H1 (cell line): ENCODE data around the gene MYO5B. TPM values are rescaled to one million over a fixed set of nuclear protein-coding genes. Genes with fewer than 3 reads are reported as not detected.

Experiments used
- EGR1 ChIP-seq: IDR thresholded peaks from 2 replicates; pipeline ENCODE4 v1.6.1; 2011; ENCODE audit warnings: low read depth, low read length, borderline replicate concordance
- EP300 ChIP-seq, 2 experiments: IDR thresholded peaks; 1 replicate in 1 of 2; 2 replicates in 1 of 2; pipeline ENCODE4 v1.6.1; 2011 to 2012; ENCODE audit warnings: low read depth in 2 of 2, low read length in 2 of 2, mild to moderate bottlenecking in 2 of 2, borderline replicate concordance in 1 of 2, inconsistent platforms in 1 of 2, moderate library complexity in 1 of 2
- polyA plus RNA-seq, 7 experiments: library from polyadenylated mRNA; depleted of rRNA in 3 of 7; stranded (reverse) in 5 of 7; unstranded in 2 of 7; fragments of >200 nt in 5 of 7; fragments of 200-250 nt in 2 of 7; gene quantifications; 1 replicate in 5 of 7; 2 replicates in 1 of 7; 4 replicates in 1 of 7; pipeline versions ENCODE4 v1.2.1 to v1.2.3, GENCODE V29; 2011 to 2013; ENCODE audit warnings: missing spikeins in 2 of 7, mixed read lengths in 2 of 7
- total RNA-seq: library from RNA; stranded (reverse); fragmentation: NEBNext Ultra II Directional; extraction: Animal tissue kit (Norgen Biotek cat#: 25700); gene quantifications from 2 replicates; pipeline ENCODE4 v1.2.1, GENCODE V29; 2021
- TF ChIP-seq, protein P1 (sequence below): IDR thresholded peaks from 2 replicates; pipeline ENCODE4 v1.6.1; 2011; ENCODE audit warnings: low read length, improper control_type of control experiment

MYO5B gene
- total and polyA plus RNA-seq, 2 of the 8 experiments (the other 6 are each of a cell fraction or from before 2014, with no cell fraction given): 6.4 to 7.7 TPM

DNA sequence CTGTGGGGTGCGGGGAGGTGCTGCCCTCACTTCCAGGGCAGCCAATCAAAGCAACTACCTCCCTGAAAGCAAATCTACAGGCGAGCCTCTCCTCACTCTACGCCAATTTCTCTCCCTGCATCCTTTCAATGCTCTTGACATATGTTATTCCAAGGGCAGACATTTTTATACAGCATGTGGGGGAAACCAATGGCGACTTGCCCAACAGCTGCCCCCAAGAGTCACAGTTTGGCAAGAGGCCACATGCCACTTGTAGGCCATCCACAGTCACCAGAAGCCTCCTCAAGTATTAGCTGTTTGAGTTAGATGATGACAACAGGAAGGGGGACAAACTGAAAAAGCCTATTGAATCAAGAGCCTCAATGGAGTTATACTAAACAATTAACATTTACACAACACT is 114.6 kb downstream of the MYO5B start (continued):
- TF ChIP-seq EP300 (IDR thresholded peaks at IDR 0.05; ENCODE audit: borderline replicate concordance in 1 of 2, low read depth in 2 of 2, low read length in 2 of 2): no peak
- no peak for TF ChIP-seq EGR1
- TF ChIP-seq, protein P1, sequence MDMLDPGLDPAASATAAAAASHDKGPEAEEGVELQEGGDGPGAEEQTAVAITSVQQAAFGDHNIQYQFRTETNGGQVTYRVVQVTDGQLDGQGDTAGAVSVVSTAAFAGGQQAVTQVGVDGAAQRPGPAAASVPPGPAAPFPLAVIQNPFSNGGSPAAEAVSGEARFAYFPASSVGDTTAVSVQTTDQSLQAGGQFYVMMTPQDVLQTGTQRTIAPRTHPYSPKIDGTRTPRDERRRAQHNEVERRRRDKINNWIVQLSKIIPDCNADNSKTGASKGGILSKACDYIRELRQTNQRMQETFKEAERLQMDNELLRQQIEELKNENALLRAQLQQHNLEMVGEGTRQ: no peak
- TF ChIP-seq, all 59 proteins: peak for 0
